GM21390 (cell line): ENCODE data around the gene TMEM101.
A peak's percentile ranks its signal among the peaks of the same experiment; 100 is the strongest.
"Not testable (repeated sequence)": the region's sequence is repeated elsewhere in the genome, so short reads cannot be mapped to it uniquely, and the experiment has no call there.

ENCODE experiments used
- ATAC-seq: cut with Tn5 transposase; IDR thresholded peaks from one replicate; pipeline ENCODE4 v1.9.1; 2021; ENCODE audit not compliant: unreplicated experiment

The TMEM101 gene

GRCh38 chr17:44024853-44025252, 10.1 kb upstream of the TMEM101 start:
- ATAC-seq = no peak

GRCh38 chr17:44024271-44024663, 9.5 kb upstream of the TMEM101 start:
- ATAC-seq = no peak

GRCh38 chr17:44023545-44024270, 8.9 kb upstream of the TMEM101 start:
- ATAC-seq = no peak

- no peak for ATAC-seq
Measured at GRCh38 chr17:44022246-44022645, 7.5 kb upstream of the TMEM101 start.

GRCh38 chr17:44021227-44021626, 6.5 kb upstream of the TMEM101 start:
- ATAC-seq = not testable (repeated sequence)

GRCh38 chr17:44014133-44014436, 678 bp downstream of the TMEM101 start:
- ATAC-seq = no peak

GRCh38 chr17:44012874-44013273, 1.9 kb downstream of the TMEM101 start:
- ATAC-seq = no peak

GRCh38 chr17:44012391-44012790, 2.4 kb downstream of the TMEM101 start:
- no peak for ATAC-seq

- no peak for ATAC-seq
Measured at GRCh38 chr17:44011876-44012275, 2.9 kb downstream of the TMEM101 start.

GRCh38 chr17:44010966-44011647, 3.7 kb downstream of the TMEM101 start:
- ATAC-seq = no peak

- no peak for ATAC-seq
Measured at GRCh38 chr17:44008205-44008909, 6.4 kb downstream of the TMEM101 start.

- ATAC-seq = no peak
Measured at GRCh38 chr17:44007346-44008204, 7.2 kb downstream of the TMEM101 start.

GRCh38 chr17:44006598-44007345, 8.0 kb downstream of the TMEM101 start:
- ATAC-seq = peak; percentile 65

GRCh38 chr17:44006272-44006597, 8.5 kb downstream of the TMEM101 start:
- no peak for ATAC-seq

GRCh38 chr17:44005527-44006271, 9.1 kb downstream of the TMEM101 start:
- no peak for ATAC-seq

GRCh38 chr17:44004761-44005526, 9.8 kb downstream of the TMEM101 start:
- ATAC-seq = no peak

- ATAC-seq = no peak
Measured at GRCh38 chr17:44004077-44004760, 10.5 kb downstream of the TMEM101 start, which contains the start of gene NAGS. NAGS (plus strand) TSS chr17:44004622; CDS start chr17:44004664, 42 bp downstream.

- no peak for ATAC-seq
Measured at GRCh38 chr17:44002141-44002848, 12.5 kb downstream of the TMEM101 start.
